ENCODE results near the gene PRF1.
"Not testable (repeated sequence)": the region's sequence is repeated elsewhere in the genome, so short reads cannot be mapped to it uniquely, and the experiment has no call there.

PRF1 gene

GRCh38 chr10:70594161-70594560, 8.4 kb downstream of the PRF1 start:
- no peak for DNase-seq (ENCODE audit: low read depth in 1 of 2, low spot score in 1 of 2)

- no peak for DNase-seq (ENCODE audit: low read depth in 1 of 2, low spot score in 1 of 2)
Observed at GRCh38 chr10:70593513-70593890, 9.0 kb downstream of the PRF1 start.

GRCh38 chr10:70592746-70593512, 9.6 kb downstream of the PRF1 start:
- DNase-seq (ENCODE audit: low read depth in 1 of 2, low spot score in 1 of 2) = no peak

GRCh38 chr10:70592186-70592735, 10.3 kb downstream of the PRF1 start:
- no peak for DNase-seq (ENCODE audit: low read depth in 1 of 2, low spot score in 1 of 2)

- no peak for DNase-seq (ENCODE audit: low read depth in 1 of 2, low spot score in 1 of 2)
Observed at GRCh38 chr10:70590655-70591416, 11.7 kb downstream of the PRF1 start.

- no peak for DNase-seq (ENCODE audit: low read depth in 1 of 2, low spot score in 1 of 2)
Observed at GRCh38 chr10:70589762-70590654, 12.5 kb downstream of the PRF1 start.

- no peak for DNase-seq (ENCODE audit: low read depth in 1 of 2, low spot score in 1 of 2)
Observed at GRCh38 chr10:70588859-70589570, 13.5 kb downstream of the PRF1 start.

GRCh38 chr10:70588255-70588654, 14.3 kb downstream of the PRF1 start:
- DNase-seq (ENCODE audit: low read depth in 1 of 2, low spot score in 1 of 2) = no peak

GRCh38 chr10:70587045-70587658, 15.4 kb downstream of the PRF1 start:
- no peak for DNase-seq (ENCODE audit: low read depth in 1 of 2, low spot score in 1 of 2)

GRCh38 chr10:70586348-70586930, 16.1 kb downstream of the PRF1 start:
- DNase-seq (ENCODE audit: low read depth in 1 of 2, low spot score in 1 of 2) = no peak

- DNase-seq (ENCODE audit: low read depth in 1 of 2, low spot score in 1 of 2) = no peak
Observed at GRCh38 chr10:70585578-70586169, 16.9 kb downstream of the PRF1 start.

- DNase-seq (ENCODE audit: low read depth in 1 of 2, low spot score in 1 of 2) = no peak
Observed at GRCh38 chr10:70584909-70585544, 17.5 kb downstream of the PRF1 start.

- DNase-seq (ENCODE audit: low read depth in 1 of 2, low spot score in 1 of 2) = no peak
Observed at GRCh38 chr10:70584366-70584765, 18.2 kb downstream of the PRF1 start.

- no peak for DNase-seq (ENCODE audit: low read depth in 1 of 2, low spot score in 1 of 2)
Observed at GRCh38 chr10:70583669-70584037, 18.9 kb downstream of the PRF1 start.

GRCh38 chr10:70582793-70583668, 19.5 kb downstream of the PRF1 start:
- DNase-seq (ENCODE audit: low read depth in 1 of 2, low spot score in 1 of 2) = no peak

- DNase-seq (ENCODE audit: low read depth in 1 of 2, low spot score in 1 of 2) = not testable (repeated sequence)
Observed at GRCh38 chr10:70581176-70581575, 21.4 kb downstream of the PRF1 start.

GRCh38 chr10:70579234-70580002, 23.1 kb downstream of the PRF1 start:
- no peak for DNase-seq (ENCODE audit: low read depth in 1 of 2, low spot score in 1 of 2)

Measured in activated T-helper 1 cell treated with anti-CD3 and anti-CD28 coated beads, Interleukin-2, amount 50 U/mL, for 16 hours (primary cell).